ENCODE results near the gene REXO1.

REXO1 gene

DNA sequence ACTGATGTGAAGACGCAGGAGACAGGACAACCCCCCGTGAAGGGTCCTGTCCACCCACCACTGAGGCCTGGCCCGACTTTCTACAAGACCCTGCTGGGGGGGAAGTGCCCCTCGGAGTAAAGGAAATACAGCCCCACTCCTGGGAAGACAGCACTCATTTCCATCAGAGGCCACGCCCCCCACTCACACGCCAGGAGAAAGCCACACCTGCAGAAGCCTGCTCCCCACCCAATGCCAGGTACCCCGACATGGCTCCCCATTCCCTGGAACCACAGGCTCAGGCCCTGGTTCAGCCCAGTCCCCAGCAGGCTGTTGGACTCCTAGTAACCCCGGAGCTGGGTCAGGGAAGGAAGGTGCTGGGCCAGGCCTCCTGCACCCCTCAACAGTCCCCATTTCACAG is 25.3 kb downstream of the REXO1 start:
- no peak for DNase-seq (ENCODE audit: low read depth)
- TF ChIP-seq, protein P1, sequence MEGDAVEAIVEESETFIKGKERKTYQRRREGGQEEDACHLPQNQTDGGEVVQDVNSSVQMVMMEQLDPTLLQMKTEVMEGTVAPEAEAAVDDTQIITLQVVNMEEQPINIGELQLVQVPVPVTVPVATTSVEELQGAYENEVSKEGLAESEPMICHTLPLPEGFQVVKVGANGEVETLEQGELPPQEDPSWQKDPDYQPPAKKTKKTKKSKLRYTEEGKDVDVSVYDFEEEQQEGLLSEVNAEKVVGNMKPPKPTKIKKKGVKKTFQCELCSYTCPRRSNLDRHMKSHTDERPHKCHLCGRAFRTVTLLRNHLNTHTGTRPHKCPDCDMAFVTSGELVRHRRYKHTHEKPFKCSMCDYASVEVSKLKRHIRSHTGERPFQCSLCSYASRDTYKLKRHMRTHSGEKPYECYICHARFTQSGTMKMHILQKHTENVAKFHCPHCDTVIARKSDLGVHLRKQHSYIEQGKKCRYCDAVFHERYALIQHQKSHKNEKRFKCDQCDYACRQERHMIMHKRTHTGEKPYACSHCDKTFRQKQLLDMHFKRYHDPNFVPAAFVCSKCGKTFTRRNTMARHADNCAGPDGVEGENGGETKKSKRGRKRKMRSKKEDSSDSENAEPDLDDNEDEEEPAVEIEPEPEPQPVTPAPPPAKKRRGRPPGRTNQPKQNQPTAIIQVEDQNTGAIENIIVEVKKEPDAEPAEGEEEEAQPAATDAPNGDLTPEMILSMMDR (conservative IDR thresholded peaks at IDR 0.05; ENCODE audit: low read depth, low read length), result no peak
- no peak overlapping the region for H3K4me3 ChIP-seq (ENCODE audit: low read length)

DNA sequence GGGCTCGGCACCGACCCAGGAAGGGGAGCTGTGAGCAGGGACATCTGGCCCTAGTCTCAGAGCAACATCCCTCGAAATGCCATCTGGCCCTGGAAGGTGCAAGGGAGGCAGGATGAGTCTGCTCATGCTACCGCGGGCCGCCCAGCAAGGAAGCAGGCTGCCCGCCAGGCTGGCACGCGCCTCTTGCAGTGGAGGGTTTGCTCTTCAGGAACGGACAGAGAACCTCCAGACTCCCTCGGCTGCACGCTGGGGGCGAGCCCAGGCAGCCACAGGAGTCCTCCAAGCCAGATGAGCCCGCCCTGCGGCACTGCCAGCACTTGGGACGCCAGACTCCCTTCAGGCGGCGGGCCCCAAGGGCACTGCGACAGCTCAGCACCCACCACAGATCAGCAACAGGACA is 26.1 kb downstream of the REXO1 start:
- no peak for DNase-seq (ENCODE audit: low read depth)
- no peak overlapping the region for H3K4me3 ChIP-seq (ENCODE audit: low read length)
- TF ChIP-seq, protein P1 (conservative IDR thresholded peaks at IDR 0.05; ENCODE audit: low read depth, low read length), result no peak

DNA sequence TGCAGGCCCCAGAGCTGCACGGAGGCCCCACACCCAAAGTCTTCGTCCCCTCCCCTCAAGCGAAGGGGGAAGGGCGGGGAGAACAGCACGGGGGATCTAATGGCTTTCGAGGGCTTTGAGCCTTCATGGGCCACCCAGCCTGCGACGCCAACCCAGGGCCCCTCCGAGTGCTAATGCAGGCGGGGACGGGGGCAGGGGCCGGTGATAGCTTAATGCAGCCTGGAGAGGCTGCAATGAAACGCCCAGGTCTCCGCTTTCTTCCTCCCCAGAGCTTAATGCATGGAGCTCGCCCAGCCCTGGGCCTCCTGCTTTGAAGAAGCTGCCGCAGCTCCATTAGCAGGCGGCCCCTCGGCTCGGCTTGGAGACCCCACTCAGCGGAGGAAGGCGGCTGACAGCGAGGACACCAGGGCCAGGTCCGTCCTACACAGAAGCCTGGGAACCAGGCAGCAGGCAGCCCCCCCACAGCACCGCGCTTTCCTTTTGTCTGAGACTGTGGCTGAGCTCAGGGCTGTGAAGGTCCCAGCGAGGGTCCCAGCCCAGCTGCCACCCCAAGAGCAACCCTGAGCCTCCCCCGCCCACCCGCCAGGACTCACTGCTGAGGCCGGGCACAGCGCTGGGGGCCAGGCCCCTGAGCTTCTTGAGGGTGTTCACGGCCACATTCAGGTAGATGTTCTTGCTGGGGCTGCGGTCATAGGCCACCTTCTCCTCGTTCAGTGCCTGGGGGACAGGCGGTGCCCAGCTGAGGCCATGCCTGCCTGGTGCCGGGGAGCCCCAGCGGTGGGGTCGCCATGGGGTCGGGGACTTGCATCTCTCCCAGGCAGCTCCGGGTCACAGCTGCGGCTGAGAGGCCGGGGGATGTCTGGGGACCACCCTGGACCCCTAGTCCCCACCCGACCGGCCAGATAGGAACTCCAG is 28.7 kb downstream of the REXO1 start:
- no peak overlapping the region for H3K4me3 ChIP-seq (ENCODE audit: low read length)
- TF ChIP-seq, protein P1 (conservative IDR thresholded peaks at IDR 0.05; ENCODE audit: low read depth, low read length), result no peak
- DNase-seq (ENCODE audit: low read depth), result no peak

DNA sequence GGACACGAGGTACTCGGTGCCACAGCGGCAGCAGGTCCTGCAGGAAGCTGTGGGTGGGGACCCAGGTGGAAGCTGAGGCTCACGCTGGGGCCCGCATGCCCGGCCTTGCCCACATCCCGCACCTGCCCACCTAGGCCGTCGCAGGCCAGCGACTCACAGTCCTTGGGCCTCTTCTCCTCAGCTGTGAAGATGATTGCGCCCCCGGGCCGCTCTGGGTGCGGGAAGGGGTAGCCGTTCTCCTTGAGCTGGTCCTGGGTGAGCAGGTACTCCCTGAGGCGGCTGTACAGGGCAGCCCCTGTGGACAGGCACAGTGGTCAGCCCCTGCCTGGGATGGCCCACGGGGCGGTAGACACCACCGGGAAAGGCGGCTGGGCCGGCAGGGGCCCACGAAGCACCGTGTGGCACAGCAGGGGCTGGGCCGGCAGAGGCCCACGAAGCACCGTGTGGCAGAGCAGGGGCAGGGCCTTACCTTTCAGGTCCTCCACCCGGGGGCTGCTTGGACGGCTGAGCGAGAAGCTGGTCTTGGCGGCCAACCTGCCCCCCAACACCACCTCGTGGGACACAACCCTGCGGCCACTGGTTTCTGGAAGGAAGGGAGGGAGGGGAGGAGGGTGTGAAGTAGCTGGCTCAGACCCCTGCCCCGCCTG is 29.6 kb downstream of the REXO1 start:
- TF ChIP-seq, protein P1 (conservative IDR thresholded peaks at IDR 0.05; ENCODE audit: low read depth, low read length), result no peak
- DNase-seq (ENCODE audit: low read depth), result no peak
- H3K4me3 ChIP-seq (ENCODE audit: low read length), result no peak overlapping the region

DNA sequence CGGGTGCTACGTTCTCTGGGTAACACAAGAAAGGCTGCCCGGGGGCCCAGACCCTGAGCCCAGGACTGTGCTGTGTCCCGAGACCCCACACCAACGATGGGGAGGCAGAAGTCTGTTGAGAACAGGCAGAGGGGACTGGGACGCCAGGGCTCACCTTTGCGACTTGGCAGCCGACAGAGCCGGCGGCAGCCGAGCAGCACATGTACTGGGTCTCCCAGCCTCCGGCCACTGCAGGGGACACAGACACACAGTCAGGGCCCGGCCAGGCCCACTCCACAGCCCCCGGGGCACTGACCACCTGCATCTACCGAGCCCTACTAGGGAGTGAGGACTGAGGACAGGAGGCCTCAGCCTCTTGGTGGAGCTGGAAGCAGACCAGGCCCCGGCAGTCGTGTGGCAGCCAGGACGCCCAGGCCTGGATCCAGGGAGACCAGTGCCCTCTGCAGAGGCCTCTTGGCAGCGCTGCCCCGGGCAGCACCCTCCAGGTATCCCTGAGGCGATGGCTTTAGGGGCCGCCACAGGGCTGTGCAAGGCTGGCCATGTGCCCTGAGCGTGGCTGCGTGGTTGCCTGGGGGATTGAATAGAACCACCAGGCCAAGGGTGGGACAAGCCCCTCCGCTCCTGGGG is 30.6 kb downstream of the REXO1 start:
- DNase-seq (ENCODE audit: low read depth), result no peak
- H3K4me3 ChIP-seq (ENCODE audit: low read length), result no peak overlapping the region
- TF ChIP-seq, protein P1 (conservative IDR thresholded peaks at IDR 0.05; ENCODE audit: low read depth, low read length), result no peak

DNA sequence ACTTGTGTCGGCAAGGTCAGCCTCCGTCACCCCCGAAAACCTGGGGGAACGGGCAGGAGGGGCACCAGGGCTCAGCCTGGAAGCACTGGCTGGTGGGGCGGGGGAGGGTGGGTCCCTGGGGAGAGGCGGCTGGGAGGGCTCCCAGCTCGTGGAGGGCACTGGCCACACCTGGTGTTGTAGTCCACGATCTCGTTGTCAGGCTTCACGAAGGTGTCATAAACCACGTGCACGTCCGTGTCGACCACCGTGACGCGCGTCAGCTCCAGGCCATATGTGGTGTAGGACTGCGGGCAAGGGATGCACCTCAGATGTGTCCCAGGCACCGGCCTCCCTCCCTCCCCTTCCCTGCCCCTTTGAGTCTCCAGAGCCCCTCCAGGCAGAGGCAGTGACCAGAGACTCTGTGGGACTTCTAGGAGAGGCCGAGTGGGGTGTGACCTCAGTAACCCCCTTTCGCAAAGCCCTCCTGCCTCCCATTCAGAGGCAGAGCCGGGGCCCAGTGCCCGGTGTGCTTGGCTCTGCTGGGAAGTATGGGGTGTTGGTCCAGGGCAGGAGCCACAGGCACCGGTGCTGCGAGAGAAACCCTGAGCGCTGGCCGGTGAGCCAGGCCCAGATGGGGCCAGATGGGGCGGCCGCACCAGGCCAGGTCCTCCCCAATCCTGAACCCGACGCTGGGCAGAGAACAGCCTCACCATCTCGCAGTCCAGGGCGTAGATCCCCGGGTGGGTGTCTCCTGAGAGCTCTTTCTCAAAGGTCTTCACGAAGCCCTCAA is 31.6 kb downstream of the REXO1 start:
- DNase-seq (ENCODE audit: low read depth), result no peak
- TF ChIP-seq, protein P1 (conservative IDR thresholded peaks at IDR 0.05; ENCODE audit: low read depth, low read length), result no peak
- no peak overlapping the region for H3K4me3 ChIP-seq (ENCODE audit: low read length)

Data from retinal pigment epithelial cell (primary cell).